HEK293 (cell line): ENCODE data around the gene ZFP3.
"Not testable (repeated sequence)": the region's sequence is repeated elsewhere in the genome, so short reads cannot be mapped to it uniquely, and the experiment has no call there.

Experiments used
- CTCF ChIA-PET: fragments of 350-600 bp; formaldehyde crosslinking; extraction: SDS; loops from one replicate; lab custom pipeline; 2021; ENCODE audit warnings: antibody characterized with exemption; lab: Yijun Ruan, JAX
- POLR2A ChIA-PET: fragments of 300-600 bp; formaldehyde crosslinking; extraction: SDS; loops from one replicate; lab custom pipeline; 2020; ENCODE audit warnings: antibody characterized with exemption, inconsistent platforms; lab: Yijun Ruan, JAX
- H3K27ac ChIP-seq: fragments of 200-500 bp; sonication (Bioruptor generic); 2 replicates; pipeline ENCODE4 v1.5.1; 2014; ENCODE audit warnings: low read depth, low read length, control low read depth, inconsistent platforms; ENCODE audit errors: extremely low read depth
- H3K36me3 ChIP-seq, 2 experiments: fragments of 200-500 bp in 1 of 2; sonication (Bioruptor generic) in 1 of 2; 1 replicate in 1 of 2; 2 replicates in 1 of 2; pipeline ENCODE4 v1.5.1; 2014 to 2017; ENCODE audit warnings: inconsistent platforms in 2 of 2, low read length in 2 of 2; ENCODE audit not compliant: control insufficient read depth in 2 of 2, insufficient read depth in 1 of 2
- H3K4me1 ChIP-seq: fragments of 200-500 bp; sonication (Bioruptor generic); 2 replicates; pipeline ENCODE4 v1.5.1; 2014; ENCODE audit warnings: mild to moderate bottlenecking, low read length, inconsistent platforms; ENCODE audit not compliant: control insufficient read depth, insufficient read depth
- H3K4me3 ChIP-seq: 2 replicates; pipeline ENCODE4 v1.5.1; 2011; ENCODE audit warnings: low read depth, mild to moderate bottlenecking, control low read depth, low read length, moderate library complexity
- H3K9me3 ChIP-seq: fragments of 200-500 bp; sonication (Bioruptor generic); 2 replicates; pipeline ENCODE4 v1.5.1; 2014; ENCODE audit warnings: low read depth, low read length, inconsistent platforms; ENCODE audit not compliant: control insufficient read depth, insufficient read depth
- ZNF146 ChIP-seq: fragments of 450-650 bp; formaldehyde crosslinking; IDR thresholded peaks from 2 replicates; pipeline ENCODE4 v1.5.1; 2016; ENCODE audit warnings: missing biosample characterization, missing genetic modification characterization
- ZNF148 ChIP-seq: fragments of 450-650 bp; formaldehyde crosslinking; IDR thresholded peaks from 2 replicates; pipeline ENCODE4 v1.5.0; 2017; ENCODE audit warnings: missing biosample characterization, missing genetic modification characterization, borderline replicate concordance
- ZNF239 ChIP-seq: fragments of 450-650 bp; formaldehyde crosslinking; IDR thresholded peaks from 2 replicates; pipeline ENCODE4 v1.5.1; 2016; ENCODE audit warnings: missing biosample characterization, missing genetic modification characterization
- ZNF433 ChIP-seq: fragments of 450-650 bp; formaldehyde crosslinking; IDR thresholded peaks from 2 replicates; pipeline ENCODE4 v1.5.1; 2016; ENCODE audit warnings: missing biosample characterization, missing genetic modification characterization, low read depth
- ZNF600 ChIP-seq: fragments of 450-650 bp; formaldehyde crosslinking; IDR thresholded peaks from 2 replicates; pipeline ENCODE4 v1.5.1; 2016; ENCODE audit warnings: missing biosample characterization, missing genetic modification characterization
- ZNF629 ChIP-seq: fragments of 450-650 bp; formaldehyde crosslinking; IDR thresholded peaks from 2 replicates; pipeline ENCODE4 v1.5.1; 2017; ENCODE audit warnings: missing biosample characterization, missing genetic modification characterization
- ZNF704 ChIP-seq: fragments of 450-650 bp; formaldehyde crosslinking; IDR thresholded peaks from 2 replicates; pipeline ENCODE4 v1.5.1; 2016; ENCODE audit warnings: missing biosample characterization, missing genetic modification characterization
- ZNF747 ChIP-seq: fragments of 450-650 bp; formaldehyde crosslinking; IDR thresholded peaks from 2 replicates; pipeline ENCODE4 v1.5.1; 2016; ENCODE audit warnings: missing biosample characterization, missing genetic modification characterization
- ZSCAN4 ChIP-seq: fragments of 450-650 bp; formaldehyde crosslinking; IDR thresholded peaks from 2 replicates; pipeline ENCODE4 v1.5.1; 2017; ENCODE audit warnings: missing biosample characterization, missing genetic modification characterization

The ZFP3 gene

GRCh38 chr17:5134571-5134970 is 56.3 kb downstream of the ZFP3 start:
- H3K36me3 ChIP-seq, H3K4me1 ChIP-seq, H3K27ac ChIP-seq, H3K9me3 ChIP-seq, POLR2A ChIA-PET, H3K4me3 ChIP-seq: not testable (repeated sequence)
- CTCF ChIA-PET, result interaction anchor here (0.6 to 0.7 kb wide), 2 partner anchors 71 to 169 kb away, joined by 3 to 6 read pairs; no protein-coding TSS in a partner anchor

- CTCF ChIA-PET, result interaction anchor here (0.6 to 0.7 kb wide), 3 partner anchors 72 to 170 kb away, joined by 3 to 6 read pairs (median 4); no protein-coding TSS in a partner anchor
- POLR2A ChIA-PET, H3K27ac ChIP-seq, H3K9me3 ChIP-seq, H3K4me3 ChIP-seq, H3K4me1 ChIP-seq, H3K36me3 ChIP-seq: not testable (repeated sequence)
Measured at GRCh38 chr17:5135131-5135712, 57.0 kb downstream of the ZFP3 start.

- H3K9me3 ChIP-seq, result no peaks in the 10 kb centered on the region
- no peaks in the 10 kb centered on the region for H3K36me3 ChIP-seq
- TF ChIP-seq ZNF747 (tag by site-specific recombination) (no peak), ZNF704 (tag by site-specific recombination) (no peak), ZNF148 (tag by site-specific recombination) (no peak), ZNF239 (tag by site-specific recombination) (no peak), ZNF629 (no peak), ZNF433 (no peak), ZNF146 (no peak), ZSCAN4 (tag by site-specific recombination) (no peak), ZNF600 (tag by site-specific recombination) (no peak)
- ChIA-PET POLR2A (no interaction called here), CTCF (interaction anchor here (0.6 kb wide), 1 partner anchor 412 kb away, joined by 4 read pairs; no protein-coding TSS in a partner anchor)
- no peaks in the 10 kb centered on the region for H3K4me1 ChIP-seq
- no peak overlapping the region for H3K27ac ChIP-seq
- H3K4me3 ChIP-seq, result no peak overlapping the region
Measured at GRCh38 chr17:5135726-5136579, 57.7 kb downstream of the ZFP3 start.

- H3K4me3 ChIP-seq, H3K4me1 ChIP-seq, POLR2A ChIA-PET, H3K27ac ChIP-seq, H3K9me3 ChIP-seq, H3K36me3 ChIP-seq: not testable (repeated sequence)
- CTCF ChIA-PET, result interaction anchor here (0.6 kb wide), 1 partner anchor 413 kb away, joined by 4 read pairs; no protein-coding TSS in a partner anchor
Measured at GRCh38 chr17:5136580-5137412, 58.5 kb downstream of the ZFP3 start.

GRCh38 chr17:5137511-5138197 is 59.4 kb downstream of the ZFP3 start:
- H3K27ac ChIP-seq, H3K4me3 ChIP-seq, H3K36me3 ChIP-seq, CTCF ChIA-PET, H3K4me1 ChIP-seq, H3K9me3 ChIP-seq, POLR2A ChIA-PET: not testable (repeated sequence)

- CTCF ChIA-PET, H3K4me3 ChIP-seq, H3K4me1 ChIP-seq, H3K36me3 ChIP-seq, H3K9me3 ChIP-seq, POLR2A ChIA-PET, H3K27ac ChIP-seq: not testable (repeated sequence)
Measured at GRCh38 chr17:5138198-5138544, 59.9 kb downstream of the ZFP3 start.
